Measurements from ENCODE around the gene COMMD1.

DNA sequence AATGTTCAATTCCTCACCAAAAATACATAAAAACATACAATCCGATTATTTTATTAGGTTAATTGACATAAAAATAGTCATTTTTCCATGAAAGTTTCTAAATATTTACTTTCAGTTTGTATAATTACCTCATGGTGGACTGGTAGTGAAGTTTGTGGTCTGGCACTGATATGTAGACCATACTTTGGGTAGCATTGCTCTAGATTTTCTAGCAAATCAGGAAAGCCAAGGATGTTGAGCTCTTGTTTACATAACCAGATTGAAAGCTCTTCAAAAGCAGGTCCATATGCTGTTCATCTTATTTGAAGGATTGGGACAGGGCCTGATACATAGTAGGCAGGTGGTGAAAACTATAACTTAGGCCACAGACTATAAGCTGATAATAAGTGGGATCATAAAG, 61.8 kb downstream of the COMMD1 start:
- TF ChIP-seq POLR2A (IDR thresholded peaks at IDR 0.05; ENCODE audit: low read depth, low read length), result no peak
- no peak for TF ChIP-seq POLR2AphosphoS5 (IDR thresholded peaks at IDR 0.05; ENCODE audit: low read depth, low read length)

Data from GM12892 (cell line).